ENCODE measurements around the gene KIAA2012. TPM values are rescaled to one million over a fixed set of nuclear protein-coding genes. Genes with fewer than 3 reads are reported as not detected.

Gene KIAA2012
- total and polyA plus RNA-seq, 2 of the 8 experiments (the other 6 are each of a cell fraction or from before 2014, with no cell fraction given), result not detected

GRCh38 chr2:202043475-202043874 lies 29.6 kb upstream of the KIAA2012 start (continued):
- TF ChIP-seq, protein P1, sequence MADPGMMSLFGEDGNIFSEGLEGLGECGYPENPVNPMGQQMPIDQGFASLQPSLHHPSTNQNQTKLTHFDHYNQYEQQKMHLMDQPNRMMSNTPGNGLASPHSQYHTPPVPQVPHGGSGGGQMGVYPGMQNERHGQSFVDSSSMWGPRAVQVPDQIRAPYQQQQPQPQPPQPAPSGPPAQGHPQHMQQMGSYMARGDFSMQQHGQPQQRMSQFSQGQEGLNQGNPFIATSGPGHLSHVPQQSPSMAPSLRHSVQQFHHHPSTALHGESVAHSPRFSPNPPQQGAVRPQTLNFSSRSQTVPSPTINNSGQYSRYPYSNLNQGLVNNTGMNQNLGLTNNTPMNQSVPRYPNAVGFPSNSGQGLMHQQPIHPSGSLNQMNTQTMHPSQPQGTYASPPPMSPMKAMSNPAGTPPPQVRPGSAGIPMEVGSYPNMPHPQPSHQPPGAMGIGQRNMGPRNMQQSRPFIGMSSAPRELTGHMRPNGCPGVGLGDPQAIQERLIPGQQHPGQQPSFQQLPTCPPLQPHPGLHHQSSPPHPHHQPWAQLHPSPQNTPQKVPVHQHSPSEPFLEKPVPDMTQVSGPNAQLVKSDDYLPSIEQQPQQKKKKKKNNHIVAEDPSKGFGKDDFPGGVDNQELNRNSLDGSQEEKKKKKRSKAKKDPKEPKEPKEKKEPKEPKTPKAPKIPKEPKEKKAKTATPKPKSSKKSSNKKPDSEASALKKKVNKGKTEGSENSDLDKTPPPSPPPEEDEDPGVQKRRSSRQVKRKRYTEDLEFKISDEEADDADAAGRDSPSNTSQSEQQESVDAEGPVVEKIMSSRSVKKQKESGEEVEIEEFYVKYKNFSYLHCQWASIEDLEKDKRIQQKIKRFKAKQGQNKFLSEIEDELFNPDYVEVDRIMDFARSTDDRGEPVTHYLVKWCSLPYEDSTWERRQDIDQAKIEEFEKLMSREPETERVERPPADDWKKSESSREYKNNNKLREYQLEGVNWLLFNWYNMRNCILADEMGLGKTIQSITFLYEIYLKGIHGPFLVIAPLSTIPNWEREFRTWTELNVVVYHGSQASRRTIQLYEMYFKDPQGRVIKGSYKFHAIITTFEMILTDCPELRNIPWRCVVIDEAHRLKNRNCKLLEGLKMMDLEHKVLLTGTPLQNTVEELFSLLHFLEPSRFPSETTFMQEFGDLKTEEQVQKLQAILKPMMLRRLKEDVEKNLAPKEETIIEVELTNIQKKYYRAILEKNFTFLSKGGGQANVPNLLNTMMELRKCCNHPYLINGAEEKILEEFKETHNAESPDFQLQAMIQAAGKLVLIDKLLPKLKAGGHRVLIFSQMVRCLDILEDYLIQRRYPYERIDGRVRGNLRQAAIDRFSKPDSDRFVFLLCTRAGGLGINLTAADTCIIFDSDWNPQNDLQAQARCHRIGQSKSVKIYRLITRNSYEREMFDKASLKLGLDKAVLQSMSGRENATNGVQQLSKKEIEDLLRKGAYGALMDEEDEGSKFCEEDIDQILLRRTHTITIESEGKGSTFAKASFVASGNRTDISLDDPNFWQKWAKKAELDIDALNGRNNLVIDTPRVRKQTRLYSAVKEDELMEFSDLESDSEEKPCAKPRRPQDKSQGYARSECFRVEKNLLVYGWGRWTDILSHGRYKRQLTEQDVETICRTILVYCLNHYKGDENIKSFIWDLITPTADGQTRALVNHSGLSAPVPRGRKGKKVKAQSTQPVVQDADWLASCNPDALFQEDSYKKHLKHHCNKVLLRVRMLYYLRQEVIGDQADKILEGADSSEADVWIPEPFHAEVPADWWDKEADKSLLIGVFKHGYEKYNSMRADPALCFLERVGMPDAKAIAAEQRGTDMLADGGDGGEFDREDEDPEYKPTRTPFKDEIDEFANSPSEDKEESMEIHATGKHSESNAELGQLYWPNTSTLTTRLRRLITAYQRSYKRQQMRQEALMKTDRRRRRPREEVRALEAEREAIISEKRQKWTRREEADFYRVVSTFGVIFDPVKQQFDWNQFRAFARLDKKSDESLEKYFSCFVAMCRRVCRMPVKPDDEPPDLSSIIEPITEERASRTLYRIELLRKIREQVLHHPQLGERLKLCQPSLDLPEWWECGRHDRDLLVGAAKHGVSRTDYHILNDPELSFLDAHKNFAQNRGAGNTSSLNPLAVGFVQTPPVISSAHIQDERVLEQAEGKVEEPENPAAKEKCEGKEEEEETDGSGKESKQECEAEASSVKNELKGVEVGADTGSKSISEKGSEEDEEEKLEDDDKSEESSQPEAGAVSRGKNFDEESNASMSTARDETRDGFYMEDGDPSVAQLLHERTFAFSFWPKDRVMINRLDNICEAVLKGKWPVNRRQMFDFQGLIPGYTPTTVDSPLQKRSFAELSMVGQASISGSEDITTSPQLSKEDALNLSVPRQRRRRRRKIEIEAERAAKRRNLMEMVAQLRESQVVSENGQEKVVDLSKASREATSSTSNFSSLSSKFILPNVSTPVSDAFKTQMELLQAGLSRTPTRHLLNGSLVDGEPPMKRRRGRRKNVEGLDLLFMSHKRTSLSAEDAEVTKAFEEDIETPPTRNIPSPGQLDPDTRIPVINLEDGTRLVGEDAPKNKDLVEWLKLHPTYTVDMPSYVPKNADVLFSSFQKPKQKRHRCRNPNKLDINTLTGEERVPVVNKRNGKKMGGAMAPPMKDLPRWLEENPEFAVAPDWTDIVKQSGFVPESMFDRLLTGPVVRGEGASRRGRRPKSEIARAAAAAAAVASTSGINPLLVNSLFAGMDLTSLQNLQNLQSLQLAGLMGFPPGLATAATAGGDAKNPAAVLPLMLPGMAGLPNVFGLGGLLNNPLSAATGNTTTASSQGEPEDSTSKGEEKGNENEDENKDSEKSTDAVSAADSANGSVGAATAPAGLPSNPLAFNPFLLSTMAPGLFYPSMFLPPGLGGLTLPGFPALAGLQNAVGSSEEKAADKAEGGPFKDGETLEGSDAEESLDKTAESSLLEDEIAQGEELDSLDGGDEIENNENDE (IDR thresholded peaks at IDR 0.05; ENCODE audit: insufficient replicate concordance, low read length), result no peak
- no peak for TF ChIP-seq TAF1 (IDR thresholded peaks at IDR 0.05; ENCODE audit: low read depth, low read length)

Measured in H1 (cell line).